Endothelial cell of umbilical vein (primary cell): ENCODE results near the gene LRRC8C. TPM values are rescaled to one million over a fixed set of nuclear protein-coding genes. Genes with fewer than 3 reads are reported as not detected.

Source experiments
- BruUV-seq: library from RNA; stranded (reverse); fragments of 400-500 nt; replicated peaks from 2 replicates; lab custom pipeline; 2021; lab: Mats Ljungman, UMichigan
- CTCF ChIA-PET: fragments of 300-600, 350-600 bp; sonication (Branson Sonifier 250); formaldehyde crosslinking; loops from one replicate; lab custom pipeline; 2021; ENCODE audit warnings: antibody characterized with exemption, inconsistent platforms; lab: Charles Lee
- POLR2A ChIA-PET: fragments of 300-600, 350-600 bp; sonication (Branson Sonifier 250); formaldehyde crosslinking; loops from one replicate; lab custom pipeline; 2021; ENCODE audit warnings: antibody characterized with exemption, inconsistent platforms; lab: Charles Lee
- DNase-seq: peaks from one replicate; pipeline ENCODE4 v3.0.0-alpha.2; 2011; ENCODE audit warnings: low read depth, low spot score
- FAIRE-seq: peaks from 2 replicates; lab custom pipeline; 2011; peaks lifted over from hg19 to GRCh38; lab: Jason Lieb, UNC
- H2AFZ ChIP-seq: 2 replicates; pipeline ENCODE4 v1.6.0; 2012; ENCODE audit warnings: low read depth, low read length, control low read depth, inconsistent platforms
- H3K27ac ChIP-seq: 2 replicates; pipeline ENCODE4 v1.5.1; 2011; ENCODE audit warnings: low read depth, mild to moderate bottlenecking, control low read depth, low read length, moderate library complexity; ENCODE audit not compliant: insufficient read depth
- H3K27me3 ChIP-seq, 2 experiments: 2 replicates each; pipeline versions ENCODE4 v1.6.0 to v1.6.1; 2011; ENCODE audit warnings: low read length in 2 of 2, mixed read lengths in 1 of 2; ENCODE audit not compliant: control insufficient read depth in 2 of 2, insufficient read depth in 2 of 2
- H3K36me3 ChIP-seq, 2 experiments: 2 replicates in 1 of 2; 3 replicates in 1 of 2; pipeline ENCODE4 v1.5.1; 2011; ENCODE audit warnings: low read length in 2 of 2, mild to moderate bottlenecking in 1 of 2, moderate library complexity in 1 of 2; ENCODE audit not compliant: control insufficient read depth in 2 of 2, insufficient read depth in 2 of 2; ENCODE audit errors: extremely low read depth in 1 of 2
- H3K4me1 ChIP-seq: 3 replicates; pipeline ENCODE4 v1.5.1; 2011; ENCODE audit warnings: mild to moderate bottlenecking, low read length; ENCODE audit not compliant: control insufficient read depth, insufficient read depth; ENCODE audit errors: extremely low read depth
- H3K4me2 ChIP-seq: 2 replicates; pipeline ENCODE4 v1.6.1; 2011; ENCODE audit warnings: low read length, control low read depth, mixed read lengths; ENCODE audit not compliant: insufficient read depth
- H3K4me3 ChIP-seq, 3 experiments: fragments of 200-600 bp in 1 of 3; sonication (generic), shearing (Covaris generic) in 1 of 3; replicated peaks in 1 of 3; 2 replicates each; pipeline ENCODE4 v1.5.1; 2011 to 2016; ENCODE audit warnings: control low read depth in 3 of 3, low read length in 3 of 3, mild to moderate bottlenecking in 2 of 3, inconsistent platforms in 1 of 3, low read depth in 1 of 3, moderate library complexity in 1 of 3; ENCODE audit not compliant: insufficient read depth in 1 of 3
- H3K79me2 ChIP-seq: 2 replicates; pipeline ENCODE4 v1.6.0; 2012; ENCODE audit warnings: low read length, inconsistent platforms; ENCODE audit not compliant: control insufficient read depth, insufficient read depth
- H3K9ac ChIP-seq: replicated peaks from 2 replicates; pipeline ENCODE3; 2011; ENCODE audit warnings: low read length, control low read depth; ENCODE audit not compliant: insufficient read depth; ENCODE audit errors: extremely low read depth
- H3K9me1 ChIP-seq: replicated peaks from 3 replicates; pipeline ENCODE4 v1.6.0; 2011; ENCODE audit warnings: mild to moderate bottlenecking, low read length; ENCODE audit not compliant: control insufficient read depth, insufficient read depth; ENCODE audit errors: extremely low read depth
- H3K9me3 ChIP-seq: replicated peaks from 2 replicates; pipeline ENCODE4 v1.5.1; 2012; ENCODE audit warnings: low read length, inconsistent platforms; ENCODE audit not compliant: control insufficient read depth, insufficient read depth
- H4K20me1 ChIP-seq: replicated peaks from 2 replicates; pipeline ENCODE3; 2011; ENCODE audit warnings: mild to moderate bottlenecking, low read length; ENCODE audit not compliant: control insufficient read depth, insufficient read depth; ENCODE audit errors: extremely low read depth
- CTCF ChIP-seq, 2 donors: IDR thresholded peaks; 1 replicate in 1 of 2; 2 replicates in 1 of 2; pipeline ENCODE4 v1.5.1; 2011; ENCODE audit warnings: low read length in 2 of 2, mild to moderate bottlenecking in 2 of 2, moderate library complexity in 2 of 2, control low read depth in 1 of 2, inconsistent platforms in 1 of 2, low read depth in 1 of 2; ENCODE audit not compliant: insufficient read depth in 1 of 2; ENCODE audit errors: extremely low read depth in 1 of 2
- EZH2 ChIP-seq: IDR thresholded peaks from 2 replicates; pipeline ENCODE4 v1.6.1; 2012; ENCODE audit warnings: borderline replicate concordance, low read depth, mild to moderate bottlenecking, moderate library complexity, low read length, inconsistent platforms; ENCODE audit not compliant: severe bottlenecking
- FOS ChIP-seq: IDR thresholded peaks from 2 replicates; pipeline ENCODE4 v1.6.1; 2011; ENCODE audit warnings: mild to moderate bottlenecking, low read length, moderate library complexity, borderline replicate concordance; ENCODE audit not compliant: insufficient read depth
- GATA2 ChIP-seq: IDR thresholded peaks from 2 replicates; pipeline ENCODE4 v1.7.0; 2011; ENCODE audit warnings: low read depth, mild to moderate bottlenecking, moderate library complexity, mixed read lengths, low read length; ENCODE audit not compliant: insufficient read length, insufficient read depth
- JUN ChIP-seq: IDR thresholded peaks from 2 replicates; pipeline ENCODE4 v1.6.1; 2011; ENCODE audit warnings: borderline replicate concordance, low read depth; ENCODE audit not compliant: insufficient read length, insufficient read depth
- MYC ChIP-seq: IDR thresholded peaks from one replicate; pipeline ENCODE4 v1.6.1; 2011; ENCODE audit warnings: mild to moderate bottlenecking, low read depth, low read length
- POLR2A ChIP-seq: IDR thresholded peaks from 2 replicates; pipeline ENCODE4 v1.6.1; 2012; ENCODE audit warnings: low read depth, mild to moderate bottlenecking, control low read depth, low read length
- POLR2AphosphoS5 ChIP-seq: IDR thresholded peaks from 2 replicates; pipeline ENCODE4 v1.6.1; 2012; ENCODE audit warnings: low read depth, mild to moderate bottlenecking, control low read depth, low read length, moderate library complexity; ENCODE audit not compliant: insufficient read depth
- dilution Hi-C: fragments of 300-500 bp; cut with MboI; formaldehyde crosslinking; loops from one replicate; pipeline ENCODE4 v1.15.0; 2019; ENCODE audit warnings: low sequenced_read_pairs; ENCODE audit not compliant: extremely low pct_ligation_motif_present
- intact Hi-C: fragments of 100-400 bp; cut with micrococcal nuclease; formaldehyde crosslinking; loops from one replicate; pipeline ENCODE4 v1.10.0; 2022
- polyA plus RNA-seq, 4 experiments: library from polyadenylated mRNA; depleted of rRNA in 3 of 4; stranded (reverse) in 3 of 4; unstranded in 1 of 4; fragments of >200 nt; gene quantifications; 2 replicates each; pipeline versions ENCODE4 v1.2.1 to v1.2.3, GENCODE V29; 2011 to 2012; ENCODE audit warnings: missing spikeins in 1 of 4
- total RNA-seq: library from RNA; stranded (reverse); gene quantifications from 2 replicates; pipeline ENCODE4 v1.2.3, GENCODE V29; 2021
- TF ChIP-seq, protein P1 (sequence below): IDR thresholded peaks from 2 replicates; pipeline ENCODE4 v1.6.1; 2011; ENCODE audit not compliant: insufficient read depth, insufficient read length

LRRC8C gene
- total and polyA plus RNA-seq, 2 donors (not counting 3 experiments of a cell fraction or from before 2014, with no cell fraction given), result 33.6 to 51.5 TPM

DNA sequence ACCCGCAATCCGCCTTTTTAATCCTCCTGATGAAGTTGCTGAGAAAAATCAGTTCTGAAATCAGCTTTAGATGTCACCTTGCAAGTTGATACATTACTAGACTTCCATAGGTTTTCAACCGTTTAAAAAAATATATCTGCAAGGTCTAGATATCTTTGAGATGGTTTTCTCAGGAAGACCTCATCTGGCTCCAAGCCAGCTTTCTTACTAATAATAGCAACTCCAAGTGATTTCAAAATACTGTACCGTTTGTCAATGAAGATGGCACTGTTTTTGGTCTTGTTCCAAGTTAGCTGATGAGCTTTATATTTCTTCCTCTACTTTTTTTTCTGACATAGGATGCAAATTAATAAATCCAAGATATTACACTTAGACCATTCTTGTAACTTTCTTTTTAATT is 40.3 kb downstream of the LRRC8C start:
- H3K27me3 ChIP-seq, result no peaks in the 10 kb centered on the region
- H3K9me1 ChIP-seq, result no peaks in the 10 kb centered on the region
- H4K20me1 ChIP-seq, result peaks cover 35% of the 10 kb centered on the region
- H3K79me2 ChIP-seq, result peaks cover 98% of the 10 kb centered on the region
- H3K4me3 ChIP-seq, result no peak overlapping the region
- intact Hi-C loops (no loop called here), dilution Hi-C loops (no loop called here)
- DNase-seq (no peak), FAIRE-seq (no peak)
- no peaks in the 10 kb centered on the region for H3K36me3 ChIP-seq
- H3K4me2 ChIP-seq, result peak overlapping the region; percentile 10
- H3K9me3 ChIP-seq, result no peaks in the 10 kb centered on the region
- POLR2A ChIA-PET, result no interaction called here
- H3K4me1 ChIP-seq, result peaks cover 32% of the 10 kb centered on the region
- no peak for TF ChIP-seq GATA2
- TF ChIP-seq MYC, result no peak
- no peak for TF ChIP-seq FOS
- TF ChIP-seq, protein P1, sequence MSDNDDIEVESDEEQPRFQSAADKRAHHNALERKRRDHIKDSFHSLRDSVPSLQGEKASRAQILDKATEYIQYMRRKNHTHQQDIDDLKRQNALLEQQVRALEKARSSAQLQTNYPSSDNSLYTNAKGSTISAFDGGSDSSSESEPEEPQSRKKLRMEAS, result no peak
- TF ChIP-seq POLR2AphosphoS5, result no peak
- no peak for TF ChIP-seq CTCF (IDR thresholded peaks at IDR 0.05; ENCODE audit: extremely low read depth in 1 of 2, insufficient read depth in 1 of 2, low read depth in 1 of 2, low read length in 2 of 2)
- no peak for TF ChIP-seq JUN
- TF ChIP-seq POLR2A, result no peak
- TF ChIP-seq EZH2, result no peak
- H3K9ac ChIP-seq, result no peak overlapping the region
- no TSS peak for BruUV-seq
- CTCF ChIA-PET, result interaction anchor here (0.8 kb wide), 1 partner anchor 14 kb away, joined by 3 read pairs; no protein-coding TSS in a partner anchor
- no peak overlapping the region for H2AFZ ChIP-seq
- H3K27ac ChIP-seq, result no peak overlapping the region
